HG03442 (cell line): ENCODE measurements around the gene ATP1B1.

Experiments
- ATAC-seq: cut with Tn5 transposase; IDR thresholded peaks from one replicate; pipeline ENCODE4 v1.9.1; 2021; ENCODE audit warnings: mild to moderate bottlenecking, moderate library complexity; ENCODE audit not compliant: unreplicated experiment

The ATP1B1 gene

DNA sequence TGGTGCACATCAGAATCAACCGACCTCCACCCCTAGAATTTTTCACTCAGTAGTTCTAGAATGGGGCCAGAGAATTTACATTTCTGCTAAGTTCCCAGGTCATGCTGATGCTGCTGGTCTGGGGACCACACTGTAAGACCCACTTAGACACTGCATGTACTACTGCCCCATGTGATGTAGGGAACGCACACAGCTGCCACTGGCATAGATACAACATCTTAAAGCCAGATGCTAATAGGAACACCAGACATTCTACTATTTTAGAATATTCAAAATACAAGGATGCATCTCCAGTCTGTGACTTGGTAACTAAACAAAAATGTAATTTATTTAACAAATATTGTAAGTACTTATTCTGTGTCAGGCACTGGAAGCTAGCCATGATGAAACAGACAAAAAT is 14.1 kb upstream of the ATP1B1 start:
- ATAC-seq = no peak

DNA sequence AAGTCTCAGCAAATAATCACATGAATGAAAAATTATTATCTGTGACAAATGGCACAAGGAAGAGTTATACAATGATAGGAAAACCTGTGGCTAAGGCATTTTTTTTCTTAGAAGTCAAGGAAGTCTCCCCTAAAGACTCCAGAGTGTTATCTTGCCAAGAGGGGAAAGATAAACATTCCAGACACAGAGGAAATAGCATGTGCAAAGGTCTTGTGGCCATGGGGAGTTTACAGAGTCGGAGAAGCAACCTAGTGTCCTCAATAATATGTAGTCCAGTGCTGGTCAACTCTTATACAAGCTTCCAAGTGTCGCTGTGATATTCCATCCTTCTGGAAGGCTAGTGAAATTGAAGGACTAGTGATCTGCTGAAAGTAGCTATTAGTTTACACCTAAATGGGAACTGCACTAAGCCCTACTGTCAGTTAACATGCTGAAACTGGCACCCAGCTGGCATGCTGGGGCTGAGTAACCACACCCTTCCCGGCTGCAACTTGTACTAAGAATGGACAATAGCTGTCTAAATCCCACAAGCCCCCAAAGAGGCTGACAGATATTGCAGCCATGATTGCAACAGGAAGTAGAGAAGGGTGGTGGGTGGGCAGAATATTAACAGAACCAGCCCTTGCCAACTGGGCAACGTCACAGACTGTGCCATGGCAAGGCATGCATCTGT is 11.5 kb upstream of the ATP1B1 start:
- no peak for ATAC-seq

DNA sequence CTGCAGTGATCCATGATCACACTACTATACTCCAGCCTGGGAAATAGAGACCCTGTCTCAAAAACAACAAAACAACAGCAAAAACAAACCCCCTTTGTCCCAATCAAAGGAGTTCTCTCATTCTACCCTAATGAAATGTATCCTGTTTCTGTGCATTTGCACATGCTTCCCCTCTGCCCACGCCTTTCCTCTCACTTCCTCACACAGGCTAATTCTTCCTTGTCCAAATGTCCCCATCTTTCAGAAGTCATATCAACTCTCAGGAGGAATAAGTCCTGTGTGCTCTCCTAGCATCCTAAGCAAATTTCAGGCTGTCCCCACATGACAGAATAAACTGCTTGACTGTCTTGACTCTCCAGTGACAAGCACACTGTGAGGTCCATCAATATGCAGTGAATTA is 8.1 kb upstream of the ATP1B1 start:
- no peak for ATAC-seq

DNA sequence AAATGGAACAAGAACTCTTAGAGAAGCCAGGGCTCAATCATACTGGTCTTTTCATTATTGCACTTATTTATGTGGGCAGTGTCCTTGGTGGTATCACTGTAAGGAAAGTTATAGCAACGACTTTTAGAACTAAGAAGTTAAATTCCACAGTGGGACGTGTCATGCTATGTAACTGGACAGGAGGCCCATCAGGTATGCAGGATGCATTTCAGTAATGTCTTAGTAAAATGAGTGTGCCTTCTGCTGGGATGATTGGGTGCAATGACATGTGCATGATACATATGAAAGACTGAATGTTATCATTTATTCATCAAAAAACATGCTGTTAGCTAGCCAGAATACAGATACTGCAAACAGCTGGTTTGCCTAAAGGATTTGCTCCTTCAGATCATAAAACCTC is 6.9 kb upstream of the ATP1B1 start:
- no peak for ATAC-seq

DNA sequence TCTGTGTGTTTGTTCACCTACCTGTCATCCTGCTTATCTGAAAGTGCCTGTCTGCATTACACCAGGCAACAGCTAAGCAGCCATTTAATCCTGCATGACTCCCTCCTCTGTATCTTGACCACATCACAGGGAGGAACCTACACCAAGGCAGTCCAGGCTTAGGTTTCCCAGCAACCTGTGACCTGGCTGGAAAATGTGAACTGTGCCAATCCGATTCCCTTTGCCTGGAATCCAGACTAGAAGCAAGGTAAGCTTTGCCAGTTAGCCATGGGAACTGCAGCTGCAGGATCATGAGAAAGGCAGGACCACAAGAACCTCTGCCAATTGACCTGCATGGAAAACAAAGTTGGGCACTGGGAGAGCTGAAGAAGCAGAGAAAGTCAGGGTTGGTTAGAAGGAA is 6.3 kb upstream of the ATP1B1 start:
- no peak for ATAC-seq

DNA sequence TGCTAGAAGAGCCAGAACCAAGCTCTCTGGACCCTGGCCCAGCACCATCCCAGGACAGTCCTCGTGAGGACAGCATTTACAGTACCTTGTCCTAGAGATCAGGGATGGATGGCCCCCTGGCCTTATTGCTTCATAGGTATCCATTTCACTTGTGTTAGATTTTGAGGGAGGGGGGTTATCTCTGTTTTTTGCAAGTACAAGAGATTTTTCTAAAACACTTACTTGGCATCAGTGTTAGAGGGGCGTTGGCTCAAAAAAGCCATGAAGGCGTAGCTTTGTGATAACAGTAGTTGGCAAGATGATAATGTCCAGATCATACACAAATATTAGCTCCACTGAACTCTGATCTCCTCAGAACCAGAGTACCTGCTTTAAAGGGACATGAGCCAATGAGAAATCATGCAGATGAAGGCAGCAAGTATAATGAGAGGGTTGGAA is 5.8 kb upstream of the ATP1B1 start:
- no peak for ATAC-seq

DNA sequence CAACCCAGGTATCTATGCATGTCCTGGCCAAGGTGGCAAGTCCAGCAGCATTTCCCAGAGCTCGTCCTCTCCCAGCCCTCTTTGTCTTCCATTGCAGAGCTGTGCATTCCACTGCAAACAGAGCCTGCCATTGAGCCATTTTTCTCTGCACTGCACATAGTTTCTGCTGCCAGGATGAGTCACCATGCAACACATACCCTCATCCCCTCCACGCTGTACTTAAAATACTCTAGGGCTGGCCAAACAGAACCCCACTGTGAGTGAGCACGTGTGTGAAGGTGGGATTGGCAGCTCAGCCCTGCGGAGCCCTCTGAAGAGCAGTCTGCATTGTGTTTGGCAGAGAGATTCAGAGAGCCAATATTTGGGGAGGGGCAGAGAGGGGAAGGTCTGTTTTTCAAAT is 3.9 kb upstream of the ATP1B1 start:
- ATAC-seq = no peak

DNA sequence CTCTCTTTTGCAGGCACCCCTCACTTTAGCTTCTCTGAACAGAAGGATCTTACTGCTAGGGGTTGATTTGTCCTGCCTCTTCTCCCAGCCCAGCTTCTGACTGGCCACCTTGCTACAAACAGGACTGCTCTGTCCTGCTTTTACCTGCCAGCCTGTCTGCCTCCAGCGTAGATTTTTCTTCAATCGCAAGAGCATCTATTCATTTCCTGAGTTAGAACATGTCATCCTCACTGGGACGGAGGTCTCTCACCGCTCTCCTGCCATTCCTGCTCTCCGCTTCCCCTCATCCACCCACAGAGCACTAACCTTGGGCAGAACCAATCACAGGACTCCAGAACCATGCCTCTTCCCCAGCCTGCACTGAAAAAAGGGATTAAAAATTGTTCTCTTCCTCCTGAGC is 3.5 kb upstream of the ATP1B1 start:
- ATAC-seq = no peak

DNA sequence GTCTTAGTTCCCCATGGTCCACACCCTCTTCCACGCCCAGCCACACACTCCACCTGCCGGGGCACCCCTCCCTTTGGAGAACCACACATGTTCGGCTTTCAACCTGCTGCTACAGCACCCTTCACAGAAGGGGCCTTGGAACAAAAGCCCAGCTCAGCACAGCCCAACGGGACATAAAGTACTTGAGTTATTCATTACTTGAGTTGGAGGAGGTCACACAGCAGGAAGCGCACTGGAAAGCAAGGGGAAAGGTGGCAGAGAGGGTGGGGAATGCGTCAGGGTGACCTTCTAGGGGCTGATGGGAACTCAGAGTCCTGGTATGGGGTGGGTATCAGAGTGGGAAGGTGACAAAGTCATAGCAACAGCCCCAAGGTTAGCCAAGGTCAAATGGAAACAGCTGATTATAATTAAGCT is 3.0 kb upstream of the ATP1B1 start:
- ATAC-seq = no peak

DNA sequence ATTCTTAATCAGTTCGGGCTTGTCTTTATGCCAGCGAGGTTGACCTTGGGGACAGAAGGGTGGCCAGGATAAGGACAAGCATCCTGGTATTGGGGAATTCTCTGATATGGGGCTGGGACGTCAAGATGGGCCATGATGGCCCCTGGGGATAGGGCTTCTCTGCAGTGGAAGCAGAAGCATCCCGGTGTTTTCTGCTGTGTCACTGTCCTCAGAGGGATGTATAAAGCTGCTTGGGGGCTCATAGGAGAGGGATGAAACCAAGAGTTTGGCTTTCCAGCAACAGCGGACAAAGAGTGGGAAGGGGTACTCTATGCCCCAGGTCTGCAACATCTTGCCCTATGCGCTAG is 1.4 kb upstream of the ATP1B1 start:
- ATAC-seq = no peak

DNA sequence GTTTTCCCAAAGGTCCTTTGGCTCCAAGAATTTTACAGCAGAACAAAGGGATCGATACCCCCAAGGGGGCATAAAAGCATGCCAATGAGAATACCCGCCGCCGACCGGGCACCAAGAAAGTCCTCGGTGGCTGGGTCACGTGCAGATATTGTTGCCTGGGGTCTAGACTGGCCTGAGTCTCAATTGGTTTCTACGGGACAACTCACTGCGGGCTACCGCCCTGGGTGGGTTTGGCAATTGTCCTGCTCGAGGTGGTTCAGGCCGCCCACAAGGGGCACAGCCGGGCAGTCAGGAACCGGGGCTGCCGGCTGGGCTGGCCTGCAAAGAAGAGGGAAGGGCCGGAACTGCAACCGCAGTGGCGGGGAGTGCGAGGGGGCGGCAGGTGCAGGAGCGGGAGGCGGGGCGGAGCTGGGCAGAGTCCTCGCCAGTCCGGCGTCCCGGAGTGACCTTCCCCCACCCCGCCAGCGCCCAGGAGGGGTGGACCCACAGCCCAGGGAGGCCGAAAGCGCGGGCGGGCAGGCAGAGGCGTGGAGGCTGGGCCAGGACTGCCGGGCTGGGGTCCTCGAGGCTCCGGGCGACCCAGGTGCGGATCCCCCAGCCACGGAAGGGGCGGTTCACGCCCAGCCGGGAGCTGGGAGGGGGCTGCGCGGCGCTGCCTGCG is 926 bp upstream of the ATP1B1 start:
- ATAC-seq = peak; percentile 19

DNA sequence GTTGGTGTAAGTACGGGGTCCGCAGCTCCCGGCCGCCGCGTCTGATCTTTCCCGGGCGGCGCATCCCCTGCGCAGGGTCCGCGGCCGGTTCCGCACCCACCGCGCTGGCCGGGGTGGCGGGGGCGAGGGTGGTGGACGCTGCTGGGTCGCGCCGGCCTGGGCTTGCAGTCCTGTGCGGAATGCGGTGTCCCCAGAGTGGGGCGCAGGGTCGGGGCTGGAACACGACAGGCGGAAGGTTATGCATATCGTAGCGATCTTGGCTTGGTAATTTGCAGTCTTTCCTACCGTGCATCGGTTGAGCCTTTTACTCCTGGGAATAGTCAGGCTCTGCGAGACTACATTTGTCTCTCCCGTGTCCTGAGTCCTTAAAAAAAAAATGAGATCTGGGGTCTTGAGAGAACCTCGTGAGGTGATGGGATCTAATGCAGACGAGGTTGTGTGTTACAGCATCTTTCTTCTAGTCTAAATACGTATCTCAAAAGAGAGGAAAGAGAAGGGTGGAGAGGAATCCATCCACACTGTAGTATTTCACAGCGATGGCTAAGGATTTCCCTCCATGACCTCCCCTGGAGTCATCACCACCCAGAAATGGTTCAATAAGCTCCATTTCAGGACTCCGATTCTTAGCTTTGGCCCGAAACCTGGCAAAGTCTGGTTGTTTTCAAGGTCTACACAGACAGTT is 572 bp downstream of the ATP1B1 start:
- ATAC-seq = no peak

DNA sequence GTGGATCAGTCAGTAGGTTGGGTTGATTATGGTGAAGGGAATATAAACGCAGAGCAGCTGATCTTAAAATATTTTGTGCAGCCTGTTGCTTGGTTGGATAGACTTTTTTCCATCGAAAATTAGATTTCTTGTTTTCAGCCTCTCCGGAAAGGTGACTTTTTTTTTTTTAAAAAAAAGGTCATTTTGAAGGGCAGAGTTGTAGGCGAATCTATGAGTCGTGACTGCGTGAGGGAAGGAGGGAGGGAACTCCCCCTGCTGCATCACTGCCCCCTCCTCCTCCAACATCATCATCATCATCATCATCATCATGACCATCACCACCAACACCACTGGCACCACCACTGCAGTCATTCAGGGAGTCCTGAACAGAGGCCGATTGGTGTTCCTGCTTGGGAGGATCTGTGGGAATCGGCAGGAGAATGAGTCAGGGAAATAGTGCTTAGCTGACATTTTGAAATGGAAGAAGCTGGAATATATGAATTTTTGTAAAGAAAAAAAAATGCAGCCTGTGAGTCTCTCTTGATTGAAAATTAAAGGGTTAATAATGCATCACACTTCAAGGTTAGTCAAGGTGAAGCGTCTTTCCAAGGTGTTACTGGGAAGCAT is 1.2 kb downstream of the ATP1B1 start:
- ATAC-seq = no peak

DNA sequence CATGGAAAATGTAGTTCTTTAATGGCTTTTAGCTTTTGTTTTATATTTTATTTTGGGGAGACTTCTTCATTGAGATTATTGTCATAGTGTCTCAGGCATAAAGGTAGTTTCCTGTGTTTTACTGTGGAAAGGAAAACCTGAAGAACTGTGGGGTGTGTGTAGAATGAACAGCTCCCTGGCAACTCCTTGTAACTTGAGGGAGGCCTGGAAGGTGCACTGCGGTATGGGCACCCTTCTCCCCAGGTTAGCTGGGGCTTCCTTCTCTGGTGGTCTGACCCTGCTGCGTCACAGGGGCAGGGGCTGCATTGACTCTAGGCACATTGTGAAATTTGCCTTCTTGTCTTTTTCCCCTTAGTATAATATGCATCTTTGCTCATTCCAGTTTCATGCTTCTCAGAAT is 1.7 kb downstream of the ATP1B1 start:
- ATAC-seq = no peak

DNA sequence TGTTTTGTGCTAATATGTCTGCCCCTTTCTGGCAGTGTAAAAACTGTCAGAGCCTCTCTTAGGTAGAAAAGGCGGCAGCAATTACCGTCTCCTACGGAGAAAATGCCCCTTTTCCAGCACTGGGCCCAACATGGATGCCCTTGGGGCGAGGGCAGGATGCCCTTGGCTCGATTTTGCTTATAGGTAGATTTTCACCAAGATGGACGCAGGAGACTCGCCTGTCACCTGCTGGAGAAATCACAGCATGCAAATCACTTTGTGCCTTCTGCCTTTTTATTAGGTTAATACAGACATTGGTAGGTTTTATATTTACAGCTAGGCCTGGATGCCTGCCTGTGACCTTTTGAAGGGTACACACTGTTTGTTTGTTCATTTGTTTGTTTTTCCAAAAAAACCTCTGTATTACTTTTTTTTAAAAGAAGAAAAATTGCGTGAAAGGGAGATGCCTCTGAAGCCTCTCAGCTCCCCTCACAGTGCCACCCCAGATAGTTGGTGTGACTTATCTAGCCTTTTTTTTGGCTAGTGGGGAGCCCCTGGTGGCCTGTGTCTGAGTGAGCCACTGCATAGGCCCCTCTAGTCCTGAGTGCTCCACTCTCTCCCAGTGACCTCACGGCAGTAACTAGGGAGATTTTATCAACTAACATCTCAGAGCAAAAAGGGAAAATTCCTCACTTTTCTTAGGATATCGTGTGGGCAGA is 2.5 kb downstream of the ATP1B1 start:
- no peak for ATAC-seq

DNA sequence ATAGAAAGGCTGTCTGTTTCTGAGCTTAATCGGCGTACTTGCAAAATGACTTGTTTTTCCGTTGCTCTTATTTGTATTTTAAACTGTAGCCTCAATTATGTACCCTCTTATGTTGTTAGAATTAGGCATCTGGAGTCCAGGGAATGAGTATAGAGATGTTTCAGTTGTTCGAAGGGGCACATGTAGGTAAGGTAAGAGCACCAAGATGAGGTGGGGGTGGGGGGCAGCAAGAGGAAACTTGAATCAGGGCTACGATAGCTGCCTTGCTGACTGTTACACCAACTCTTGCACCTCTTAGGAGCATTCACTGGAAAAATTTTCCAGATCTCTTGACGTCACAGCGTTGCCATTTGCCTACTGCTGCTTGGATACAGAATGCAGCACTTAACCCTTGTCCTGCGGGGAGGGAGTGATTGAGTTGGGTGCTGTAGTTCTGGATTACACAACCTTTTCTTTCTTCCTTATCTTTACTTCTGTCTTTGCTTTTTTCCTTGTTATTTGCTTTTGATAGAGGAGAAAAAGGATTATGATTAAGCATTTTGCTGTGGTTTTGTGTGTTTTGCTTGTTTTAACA is 3.2 kb downstream of the ATP1B1 start:
- ATAC-seq = no peak

DNA sequence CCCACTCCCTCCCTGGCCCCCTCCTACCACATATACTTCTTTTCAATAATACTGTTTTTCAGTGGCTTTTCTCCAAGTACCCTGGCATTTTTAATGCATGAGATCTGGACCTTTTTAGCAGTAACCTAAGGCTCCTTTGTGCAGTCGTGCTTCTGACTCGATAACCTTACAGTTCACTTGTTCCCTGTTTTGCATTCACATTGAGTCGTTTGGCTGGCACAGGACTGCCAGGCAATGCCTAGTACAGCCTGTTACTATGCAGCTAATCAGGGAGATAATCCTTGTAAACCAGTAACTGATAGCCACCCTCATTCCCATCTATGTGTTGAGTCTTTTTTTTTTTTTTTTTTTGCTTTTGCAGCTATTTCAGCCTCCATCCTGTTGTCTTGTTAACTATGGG is 3.7 kb downstream of the ATP1B1 start:
- no peak for ATAC-seq

DNA sequence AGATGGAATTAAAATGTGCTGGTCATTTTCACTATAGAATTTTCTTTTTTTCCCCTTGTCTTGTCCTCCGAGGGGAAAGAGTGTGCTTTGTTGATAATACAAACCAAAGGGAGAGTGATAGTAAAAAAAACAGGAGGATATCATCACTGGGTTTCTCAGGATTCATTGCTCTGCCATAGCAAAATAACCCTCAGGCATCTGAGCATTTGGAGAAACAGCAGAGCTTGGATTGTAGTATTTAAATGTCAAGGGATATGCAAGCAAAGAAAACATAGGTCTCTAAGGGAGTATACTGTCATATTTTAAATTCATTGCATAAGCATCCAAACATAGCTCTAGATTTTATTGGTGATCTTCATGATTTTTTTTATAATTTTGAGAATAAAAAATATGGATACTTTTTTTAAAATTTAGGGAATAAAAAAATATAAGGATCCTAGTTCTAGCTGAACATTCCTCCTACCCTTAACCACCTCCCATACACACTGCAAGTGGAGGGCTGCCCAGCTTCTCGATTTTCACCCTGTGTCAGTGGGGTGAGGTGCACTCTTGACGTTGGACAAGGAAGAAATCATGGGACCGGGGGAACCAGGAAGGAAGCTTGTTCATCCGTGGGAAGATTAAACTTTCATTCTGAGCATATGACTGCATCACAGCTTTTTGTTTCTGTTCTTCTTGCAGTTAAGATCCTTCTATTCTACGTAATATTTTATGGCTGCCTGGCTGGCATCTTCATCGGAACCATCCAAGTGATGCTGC is 4.4 kb downstream of the ATP1B1 start:
- ATAC-seq = no peak

DNA sequence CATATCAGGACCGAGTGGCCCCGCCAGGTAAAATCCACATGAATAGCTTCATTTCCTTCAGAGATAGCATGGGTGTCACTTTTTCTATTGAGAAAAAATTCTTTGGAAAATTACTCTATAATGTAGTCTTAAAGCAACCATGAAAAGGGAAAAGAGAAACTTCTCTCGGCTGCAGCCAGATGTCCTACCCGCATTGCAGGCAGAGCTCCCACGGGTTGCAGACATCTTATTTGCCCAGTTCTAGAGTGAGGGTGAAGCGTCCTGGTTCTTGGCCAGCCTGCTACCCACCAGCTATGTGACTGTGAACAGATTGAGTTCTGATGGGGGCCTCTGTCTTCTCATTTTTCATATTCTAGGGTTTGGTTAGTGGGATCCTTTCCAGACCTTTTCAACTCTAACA is 5.0 kb downstream of the ATP1B1 start:
- no peak for ATAC-seq

DNA sequence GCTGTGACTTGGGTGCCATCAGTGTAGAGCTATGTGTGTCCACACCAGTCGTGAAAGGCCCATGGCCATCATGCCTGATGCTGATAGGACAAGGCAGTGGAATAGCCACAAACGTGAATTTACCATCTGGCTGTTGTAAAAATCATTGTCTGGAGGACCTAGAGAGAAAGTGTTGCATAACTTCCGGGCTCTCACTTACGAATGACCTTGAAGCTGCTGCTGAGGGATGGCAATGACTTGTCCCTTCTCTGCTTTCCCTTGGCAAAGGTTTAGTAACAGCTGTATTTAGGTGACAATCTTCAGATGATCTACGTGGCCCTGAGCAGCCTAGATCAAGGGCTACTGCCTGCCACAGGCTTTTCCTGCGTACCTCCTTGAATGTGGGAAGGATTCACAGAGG is 5.8 kb downstream of the ATP1B1 start:
- ATAC-seq = no peak
